HG03280 (cell line): ENCODE data around the gene KIR2DL1.
"Not testable (repeated sequence)": the region's sequence is repeated elsewhere in the genome, so short reads cannot be mapped to it uniquely, and the experiment has no call there.

Experiments
- ATAC-seq: cut with Tn5 transposase; IDR thresholded peaks from one replicate; pipeline ENCODE4 v1.9.1; 2021; ENCODE audit warnings: mild to moderate bottlenecking, moderate library complexity; ENCODE audit not compliant: unreplicated experiment

The KIR2DL1 gene

DNA sequence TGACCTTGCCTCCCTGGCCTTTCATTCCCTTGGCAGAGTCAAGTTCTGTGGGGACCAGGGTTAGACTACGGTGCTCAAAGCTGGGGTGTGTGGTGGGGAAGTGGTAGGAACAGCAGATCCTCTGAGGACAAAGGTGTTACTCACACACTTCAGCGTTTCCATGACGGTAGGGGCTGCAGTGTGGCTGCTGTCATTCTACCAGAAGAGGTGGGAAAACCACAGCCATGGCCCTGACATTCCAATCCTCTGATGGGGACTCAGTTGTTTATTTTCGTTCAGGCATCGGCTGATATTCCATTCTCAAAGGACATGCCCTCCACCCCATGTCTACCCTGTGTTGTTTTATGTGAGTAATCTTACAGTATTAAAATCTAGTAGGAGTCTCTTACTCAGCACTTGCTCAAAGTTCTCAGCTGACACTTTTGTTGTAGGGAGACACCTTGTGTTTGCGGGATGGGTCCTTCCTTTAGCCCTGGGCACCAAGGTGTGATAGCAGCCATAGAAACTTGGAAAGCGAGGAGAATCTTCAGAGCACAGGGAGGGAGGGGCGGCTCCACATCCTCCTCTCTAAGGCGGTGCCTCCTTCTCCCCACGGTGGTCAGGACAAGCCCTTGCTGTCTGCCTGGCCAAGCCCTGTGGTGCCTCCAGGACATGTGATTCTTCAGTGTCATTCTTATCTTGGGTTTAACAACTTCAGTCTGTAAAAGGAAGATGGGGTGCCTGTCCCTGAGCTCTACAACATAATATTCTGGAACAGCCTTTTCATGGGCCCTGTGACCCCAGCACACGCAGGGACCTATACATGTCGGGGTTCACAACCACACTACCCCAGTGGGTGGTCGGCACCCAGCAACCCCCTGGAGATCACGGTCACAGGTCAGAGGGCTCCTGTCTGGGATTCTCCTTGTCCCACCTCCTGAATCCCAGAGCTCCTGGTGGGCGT is 1.7 kb downstream of the KIR2DL1 start:
- not testable (repeated sequence) for ATAC-seq

DNA sequence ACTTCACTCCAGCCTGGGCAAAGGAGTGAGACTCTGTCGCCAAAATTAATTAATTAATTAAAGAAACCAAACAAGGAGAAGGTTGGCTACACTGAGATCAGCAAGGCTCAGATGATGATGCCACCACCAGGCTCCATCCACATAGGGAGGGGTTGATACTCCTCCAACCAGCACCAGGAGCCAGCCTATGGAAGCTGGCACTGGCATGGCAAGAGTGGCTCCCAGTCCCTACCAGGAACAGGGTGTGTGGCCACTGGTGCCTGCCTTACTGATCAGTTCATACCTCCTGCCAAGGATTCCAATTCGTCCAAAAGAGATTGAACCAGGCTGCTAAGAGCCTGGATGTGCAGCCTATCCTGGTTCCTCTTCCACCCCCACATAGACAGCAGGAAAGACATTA is 3.1 kb downstream of the KIR2DL1 start:
- not testable (repeated sequence) for ATAC-seq

DNA sequence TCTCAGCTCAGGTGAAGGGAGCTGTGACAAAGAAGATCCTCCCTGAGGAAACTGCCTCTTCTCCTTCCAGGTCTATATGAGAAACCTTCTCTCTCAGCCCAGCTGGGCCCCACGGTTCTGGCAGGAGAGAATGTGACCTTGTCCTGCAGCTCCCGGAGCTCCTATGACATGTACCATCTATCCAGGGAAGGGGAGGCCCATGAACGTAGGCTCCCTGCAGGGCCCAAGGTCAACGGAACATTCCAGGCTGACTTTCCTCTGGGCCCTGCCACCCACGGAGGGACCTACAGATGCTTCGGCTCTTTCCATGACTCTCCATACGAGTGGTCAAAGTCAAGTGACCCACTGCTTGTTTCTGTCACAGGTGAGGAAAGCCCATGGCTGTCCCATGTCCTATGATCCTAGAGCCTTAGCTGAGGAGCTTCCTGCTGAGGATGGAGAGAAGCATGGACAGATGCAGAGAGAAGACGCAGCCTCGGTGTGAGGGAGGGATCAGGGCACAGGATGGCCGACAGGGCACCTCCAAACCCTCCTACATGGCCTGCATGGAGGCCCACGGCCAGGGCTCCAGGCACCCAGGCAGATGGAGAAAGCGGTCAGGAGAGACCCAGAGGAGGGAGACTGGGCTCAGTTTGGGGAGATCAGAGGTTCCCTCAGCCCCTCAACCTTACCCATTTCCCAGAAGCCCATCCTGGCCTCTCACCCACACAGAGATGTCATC is 5.7 kb downstream of the KIR2DL1 start:
- ATAC-seq: not testable (repeated sequence)

DNA sequence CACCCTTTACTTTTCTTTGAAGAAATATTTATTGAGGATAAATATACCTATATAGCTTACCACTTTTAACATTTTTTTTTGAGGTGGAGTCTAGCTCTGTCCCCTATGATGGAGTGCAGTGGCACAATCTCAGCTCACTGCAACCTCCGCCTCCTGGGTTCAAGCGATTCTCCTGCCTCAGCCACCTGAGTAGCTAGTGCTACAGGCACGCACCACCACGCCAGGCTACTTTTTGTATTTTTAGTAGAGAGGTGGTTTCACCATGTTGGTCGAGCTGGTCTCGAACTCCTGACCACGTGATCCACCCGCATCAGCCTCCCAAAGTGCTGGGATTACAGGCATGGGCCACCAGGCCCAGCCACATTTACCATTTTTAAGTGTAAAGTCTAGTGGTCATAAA is 6.2 kb downstream of the KIR2DL1 start:
- not testable (repeated sequence) for ATAC-seq

DNA sequence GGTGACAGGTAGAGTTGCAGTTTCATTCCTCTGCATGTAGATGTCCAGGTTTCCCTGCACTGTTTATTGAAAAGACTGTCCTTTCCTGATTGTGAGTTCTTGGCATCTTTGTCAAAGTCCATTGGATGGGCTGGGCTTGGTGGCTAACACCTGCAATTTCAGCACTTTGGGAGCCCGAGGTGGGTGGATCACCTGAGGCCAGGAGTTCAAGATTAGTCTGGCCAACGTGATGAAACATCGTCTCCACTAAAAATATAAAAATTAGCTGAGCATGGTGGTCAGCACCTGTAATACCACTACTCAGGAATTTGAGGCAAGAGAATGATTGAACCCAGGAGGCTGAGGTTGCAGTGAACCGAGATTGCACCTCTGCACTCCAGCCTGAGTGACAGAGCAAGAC is 8.3 kb downstream of the KIR2DL1 start:
- not testable (repeated sequence) for ATAC-seq

DNA sequence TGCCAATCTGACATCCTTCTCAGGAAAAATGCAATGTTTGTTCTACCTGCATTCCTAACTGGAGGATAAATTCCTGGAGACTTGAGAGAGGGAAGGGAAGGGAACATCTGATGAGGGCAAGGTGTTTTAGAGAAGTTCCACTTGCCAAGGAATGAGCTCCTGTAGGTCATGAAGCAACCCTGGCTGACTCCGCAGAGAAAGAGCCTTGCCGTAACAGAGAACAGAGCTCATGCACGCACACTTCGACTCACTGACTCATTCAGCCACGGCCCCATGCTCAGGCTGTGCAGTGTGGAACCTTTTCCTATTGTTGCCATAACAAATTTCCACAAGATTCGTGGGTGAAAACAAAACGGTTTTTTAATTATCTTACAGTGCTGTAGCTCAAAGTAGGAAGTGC is 9.3 kb downstream of the KIR2DL1 start:
- not testable (repeated sequence) for ATAC-seq

DNA sequence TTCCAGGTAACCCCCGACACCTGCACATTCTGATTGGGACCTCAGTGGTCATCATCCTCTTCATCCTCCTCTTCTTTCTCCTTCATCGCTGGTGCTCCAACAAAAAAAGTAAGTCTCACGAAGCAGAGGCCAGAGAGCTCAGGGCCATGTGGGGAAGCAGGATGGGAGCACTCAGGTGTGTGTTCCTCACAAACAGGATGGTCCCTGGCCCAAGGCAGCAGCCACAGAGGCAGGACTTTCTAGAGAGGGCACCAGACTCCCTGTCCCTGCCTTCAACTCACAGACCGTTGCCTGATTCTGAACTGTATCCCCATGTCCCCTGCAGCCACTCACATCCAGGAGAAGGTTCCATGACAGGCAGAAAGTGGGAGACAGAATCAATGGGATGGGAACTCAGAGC is 13.3 kb downstream of the KIR2DL1 start:
- ATAC-seq: not testable (repeated sequence)

DNA sequence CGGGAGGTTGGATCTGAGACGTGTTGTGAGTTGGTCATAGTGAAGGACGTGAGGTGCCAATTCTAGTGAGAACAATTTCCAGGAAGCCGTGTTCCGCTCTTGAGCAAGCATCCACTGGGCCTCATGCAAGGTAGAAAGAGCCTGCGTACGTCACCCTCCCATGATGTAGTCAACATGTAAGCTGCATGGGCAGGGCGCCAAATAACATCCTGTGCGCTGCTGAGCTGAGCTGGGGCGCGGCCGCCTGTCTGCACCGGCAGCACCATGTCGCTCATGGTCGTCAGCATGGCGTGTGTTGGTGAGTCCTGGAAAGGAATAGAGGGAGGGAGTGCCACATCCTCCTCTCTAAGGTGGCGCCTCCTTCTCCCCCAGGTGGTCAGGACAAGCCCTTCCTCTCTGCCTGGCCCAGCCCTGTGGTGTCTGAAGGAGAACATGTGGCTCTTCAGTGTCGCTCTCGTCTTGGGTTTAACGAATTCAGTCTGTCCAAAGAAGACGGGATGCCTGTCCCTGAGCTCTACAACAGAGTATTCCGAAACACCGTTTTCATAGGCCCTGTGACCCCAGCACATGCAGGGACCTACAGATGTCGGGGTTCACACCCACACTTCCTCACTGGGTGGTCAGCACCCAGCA is 16.6 kb downstream of the KIR2DL1 start:
- ATAC-seq: not testable (repeated sequence)

DNA sequence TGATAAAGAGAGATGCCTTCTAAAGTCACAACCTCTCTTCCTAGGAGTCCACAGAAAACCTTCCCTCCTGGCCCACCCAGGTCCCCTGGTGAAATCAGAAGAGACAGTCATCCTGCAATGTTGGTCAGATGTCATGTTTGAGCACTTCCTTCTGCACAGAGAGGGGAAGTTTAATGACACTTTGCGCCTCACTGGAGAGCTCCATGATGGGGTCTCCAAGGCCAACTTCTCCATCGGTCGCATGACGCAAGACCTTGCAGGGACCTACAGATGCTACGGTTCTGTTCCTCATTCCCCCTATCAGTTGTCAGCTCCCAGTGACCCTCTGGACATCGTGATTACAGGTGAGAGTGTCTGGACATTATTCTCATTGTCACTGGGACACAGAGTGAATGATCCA is 18.6 kb downstream of the KIR2DL1 start:
- not testable (repeated sequence) for ATAC-seq

DNA sequence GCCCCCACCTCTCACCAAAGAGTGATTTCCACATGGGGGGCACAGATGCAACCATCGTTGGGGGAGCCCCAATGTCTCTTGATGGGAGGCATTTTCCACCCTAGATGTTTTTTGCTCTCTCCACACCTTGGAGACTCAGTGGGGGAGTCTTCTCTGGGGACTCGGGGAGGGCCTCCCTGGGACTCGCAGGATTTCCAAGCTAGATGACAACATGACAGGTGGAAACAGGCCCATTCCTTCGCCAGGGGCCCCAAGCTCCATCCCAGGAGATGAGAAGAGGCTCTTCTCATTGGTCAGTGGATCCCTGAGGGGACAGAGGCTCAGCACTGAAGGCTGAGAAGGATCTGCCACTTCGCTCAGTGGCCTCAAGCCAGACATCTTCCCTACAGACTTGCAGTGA is 21.1 kb downstream of the KIR2DL1 start:
- no peak for ATAC-seq

DNA sequence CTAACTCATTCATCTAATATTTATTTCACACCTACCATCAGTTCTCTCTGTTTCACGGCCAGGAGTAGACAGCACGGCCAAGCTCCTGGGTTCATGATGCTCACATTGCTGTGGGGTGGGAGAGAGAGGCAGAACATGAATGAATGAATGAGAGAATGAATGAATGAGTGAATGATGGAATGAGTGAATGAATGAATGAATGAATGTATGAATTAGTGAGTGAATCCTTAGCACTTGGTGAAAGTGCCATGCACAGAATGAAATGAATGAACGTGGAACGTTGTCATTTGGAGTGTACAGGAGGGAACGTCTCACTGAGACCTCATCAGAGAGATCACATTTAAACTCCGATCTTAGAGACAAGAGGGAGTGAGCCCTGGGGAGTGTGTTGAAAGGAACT is 21.9 kb downstream of the KIR2DL1 start:
- ATAC-seq: no peak

DNA sequence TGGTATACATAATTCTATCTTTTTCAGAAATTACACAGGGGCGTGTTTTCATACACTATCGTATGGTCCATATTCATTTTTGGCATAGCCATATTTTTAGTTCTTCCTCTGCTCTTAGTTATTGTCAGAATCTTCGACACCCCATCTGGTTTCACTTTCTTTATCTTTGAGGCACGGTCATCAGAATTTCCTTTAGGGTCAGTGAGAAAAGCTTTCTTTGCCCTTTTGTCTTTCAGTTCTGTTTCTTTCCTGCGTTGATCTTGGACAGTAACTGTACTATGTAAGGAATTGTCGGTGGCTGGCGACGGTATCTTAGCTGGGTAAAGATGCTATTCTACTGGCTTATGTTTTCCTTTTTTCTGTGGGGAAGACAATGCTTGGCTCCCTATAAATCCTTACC is 23.2 kb downstream of the KIR2DL1 start:
- ATAC-seq: no peak

DNA sequence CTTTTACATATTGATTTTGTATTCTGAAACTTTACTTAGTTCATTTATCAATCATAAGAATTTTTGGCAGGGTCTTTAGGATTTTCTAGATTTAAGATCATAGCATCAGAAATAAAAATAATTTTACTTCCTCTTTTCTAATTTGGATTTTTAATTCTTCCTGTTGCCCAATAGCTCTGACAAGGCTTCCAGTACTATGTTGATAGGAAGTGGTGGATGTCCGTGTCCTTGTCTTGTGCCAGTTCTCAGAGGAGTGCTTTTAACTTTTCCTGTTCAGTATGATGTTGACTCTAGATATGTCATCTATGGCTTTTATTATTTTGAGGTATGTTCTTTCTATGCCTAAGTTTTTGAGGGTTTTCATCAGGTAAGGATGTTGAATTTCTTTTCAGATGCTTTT is 26.2 kb downstream of the KIR2DL1 start:
- ATAC-seq: no peak

DNA sequence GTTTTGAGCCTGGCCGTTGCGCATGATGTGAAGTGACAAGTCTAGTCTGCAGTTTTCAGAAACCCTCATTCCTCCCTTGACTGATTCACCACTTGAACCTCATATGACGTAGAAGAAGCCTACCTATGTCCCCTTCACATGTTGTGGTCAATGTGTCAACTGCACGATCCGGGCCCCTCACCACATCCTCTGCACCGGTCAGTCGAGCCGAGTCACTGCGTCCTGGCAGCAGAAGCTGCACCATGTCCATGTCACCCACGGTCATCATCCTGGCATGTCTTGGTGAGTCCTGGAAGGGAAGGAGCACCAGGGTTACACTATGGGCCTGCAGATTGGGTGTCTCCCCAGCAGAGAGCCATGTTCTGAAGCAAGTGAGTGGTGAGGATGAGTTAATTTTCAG is 33.8 kb downstream of the KIR2DL1 start, which contains the start of gene KIR2DL4:
KIR2DL4 (plus strand) TSS at position 201 of the 400 bp plus-strand sequence; CDS start at position 243, 42 bp downstream.
- no peak for ATAC-seq

DNA sequence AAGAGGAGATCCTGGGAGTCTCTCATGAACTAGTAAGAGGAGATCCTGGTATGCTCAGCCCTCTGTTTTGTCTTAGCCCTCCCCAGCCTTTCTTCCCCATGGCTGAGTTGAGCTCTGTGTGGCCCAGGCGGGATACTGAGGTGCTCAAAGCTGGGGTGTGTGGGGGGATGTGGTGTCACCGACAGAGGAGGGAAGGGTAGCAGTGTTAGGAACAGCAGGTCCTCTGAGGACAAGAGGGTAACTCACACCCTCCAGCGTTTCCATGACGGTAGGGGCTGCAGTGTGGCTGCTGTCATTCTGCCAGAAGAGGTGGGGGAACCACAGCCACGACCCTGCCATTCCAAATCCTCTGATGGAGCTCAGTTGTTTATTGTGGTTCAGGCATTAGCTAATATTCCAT is 34.5 kb downstream of the KIR2DL1 start:
- no peak for ATAC-seq

DNA sequence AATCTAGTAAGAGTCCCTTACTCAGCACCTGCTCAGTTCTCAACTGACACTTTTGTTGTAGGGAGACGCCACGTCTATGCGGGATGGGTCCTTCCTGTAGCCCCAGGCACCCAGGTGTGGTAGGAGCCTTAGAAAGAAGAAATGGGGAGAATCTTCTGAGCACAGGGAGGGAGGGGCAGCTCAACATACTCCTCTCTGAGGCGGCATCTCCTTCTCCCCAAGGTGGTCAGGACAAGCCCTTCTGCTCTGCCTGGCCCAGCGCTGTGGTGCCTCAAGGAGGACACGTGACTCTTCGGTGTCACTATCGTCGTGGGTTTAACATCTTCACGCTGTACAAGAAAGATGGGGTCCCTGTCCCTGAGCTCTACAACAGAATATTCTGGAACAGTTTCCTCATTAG is 35.0 kb downstream of the KIR2DL1 start:
- ATAC-seq: no peak

DNA sequence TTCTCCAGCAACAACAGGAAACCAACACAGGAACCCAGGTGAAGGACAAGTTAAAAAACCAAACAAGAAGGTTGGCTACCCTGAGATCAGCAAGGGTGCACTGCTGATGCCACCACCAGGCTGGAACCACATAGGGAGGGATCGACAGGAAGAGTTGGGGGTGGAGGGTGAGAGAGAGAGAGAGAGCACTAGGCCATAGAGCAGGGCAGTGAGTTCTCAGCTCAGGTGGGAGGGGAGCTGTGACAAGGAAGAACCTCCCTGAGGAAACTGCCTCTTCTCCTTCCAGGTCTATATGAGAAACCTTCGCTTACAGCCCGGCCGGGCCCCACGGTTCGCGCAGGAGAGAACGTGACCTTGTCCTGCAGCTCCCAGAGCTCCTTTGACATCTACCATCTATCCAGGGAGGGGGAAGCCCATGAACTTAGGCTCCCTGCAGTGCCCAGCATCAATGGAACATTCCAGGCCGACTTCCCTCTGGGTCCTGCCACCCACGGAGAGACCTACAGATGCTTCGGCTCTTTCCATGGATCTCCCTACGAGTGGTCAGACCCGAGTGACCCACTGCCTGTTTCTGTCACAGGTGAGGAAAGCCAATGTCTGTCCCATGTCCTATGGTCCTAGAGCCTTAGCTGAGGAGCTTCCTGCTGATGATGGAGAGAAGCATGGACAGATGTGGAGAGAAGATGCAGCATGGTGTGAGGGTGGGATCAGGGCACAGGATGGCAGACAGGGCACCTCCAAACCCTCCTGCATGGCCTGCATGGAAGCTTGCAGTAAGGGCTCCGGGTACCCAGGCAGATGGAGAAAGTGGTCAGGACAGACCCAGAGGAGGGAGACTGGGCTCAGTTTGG is 36.3 kb downstream of the KIR2DL1 start:
- ATAC-seq: no peak

DNA sequence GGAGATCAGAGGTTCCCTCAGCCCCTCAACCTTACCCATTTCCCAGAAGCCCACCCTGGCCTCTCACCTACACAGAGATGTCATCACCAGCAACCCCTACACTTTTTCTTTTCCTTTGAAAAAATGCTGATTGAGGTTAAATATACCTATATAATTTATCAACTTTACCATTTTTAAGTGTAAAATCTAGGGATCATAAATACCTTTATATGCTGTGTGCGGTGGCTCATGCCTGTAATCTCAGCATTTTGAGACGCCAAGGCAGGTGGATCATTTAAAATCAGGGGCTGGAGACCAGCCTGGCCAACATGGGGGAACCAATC is 36.9 kb downstream of the KIR2DL1 start:
- no peak for ATAC-seq

DNA sequence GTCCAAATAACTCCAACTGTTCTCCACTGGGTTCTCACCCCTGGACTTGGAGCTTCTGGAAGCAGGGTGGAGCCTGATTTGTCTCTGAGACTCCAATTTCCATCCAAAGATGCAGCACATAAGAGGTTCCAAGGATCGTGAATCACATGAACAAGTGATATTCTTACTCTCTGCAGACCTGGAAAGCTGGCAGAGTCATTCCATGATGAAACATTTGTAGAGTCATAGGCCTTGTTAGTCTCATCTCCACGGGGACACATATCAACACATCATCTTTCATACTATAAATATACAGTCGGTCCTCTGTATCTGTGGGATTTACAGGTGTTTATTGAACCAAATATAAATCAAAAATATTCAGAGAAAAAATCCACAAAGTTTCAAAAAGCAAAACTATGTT is 45.0 kb downstream of the KIR2DL1 start:
- ATAC-seq: not testable (repeated sequence)

DNA sequence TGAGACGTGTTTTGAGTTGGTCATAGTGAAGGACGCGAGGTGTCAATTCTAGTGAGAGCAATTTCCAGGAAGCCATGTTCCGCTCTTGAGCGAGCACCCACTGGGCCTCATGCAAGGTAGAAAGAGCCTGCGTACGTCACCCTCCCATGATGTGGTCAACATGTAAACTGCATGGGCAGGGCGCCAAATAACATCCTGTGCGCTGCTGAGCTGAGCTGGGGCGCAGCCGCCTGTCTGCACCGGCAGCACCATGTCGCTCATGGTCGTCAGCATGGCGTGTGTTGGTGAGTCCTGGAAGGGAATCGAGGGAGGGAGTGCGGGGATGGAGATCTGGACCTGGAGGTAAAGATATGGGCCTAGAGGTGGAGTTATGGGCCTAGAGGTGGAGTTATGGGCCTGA is 46.7 kb downstream of the KIR2DL1 start, which contains the start of gene KIR3DL1:
KIR3DL1 (plus strand) TSS at position 218 of the 400 bp plus-strand sequence.
- not testable (repeated sequence) for ATAC-seq
